A549 (cell line): ENCODE measurements around the gene EXT2. TPM values are rescaled to one million over a fixed set of nuclear protein-coding genes. Genes with fewer than 3 reads are reported as not detected.

Source experiments
- ATAC-seq, 2 experiments: fragments of 200-7000 bp in 1 of 2; fragments of >200 bp in 1 of 2; cut with Nextera tagmentation in 1 of 2; cut with Tn5 transposase in 1 of 2; 3 replicates each; pipeline versions ENCODE4 v1.8.0 to v1.9.1; 2018 to 2020; ENCODE audit warnings: mild to moderate bottlenecking in 1 of 2, moderate library complexity in 1 of 2
- CTCF ChIA-PET: fragments of 300-600 bp; sonication (Branson Sonifier 250); formaldehyde crosslinking; extraction: SDS; loops from one replicate; lab custom pipeline; 2021; ENCODE audit warnings: antibody characterized with exemption, inconsistent platforms; lab: Yijun Ruan, JAX
- POLR2A ChIA-PET: fragments of 350-600 bp; formaldehyde crosslinking; extraction: SDS; loops from one replicate; lab custom pipeline; 2021; ENCODE audit warnings: antibody characterized with exemption, inconsistent platforms; lab: Yijun Ruan, JAX
- DNase-seq, 2 experiments: peaks; one replicate each; pipeline versions ENCODE4 v3.0.0 to v3.0.0-alpha.2; 2011 to 2016; ENCODE audit warnings: low read depth in 1 of 2, low spot score in 1 of 2
- FAIRE-seq: peaks from 2 replicates; lab custom pipeline; 2011; peaks lifted over from hg19 to GRCh38; lab: Jason Lieb, UNC
- H3K27ac ChIP-seq, 2 experiments: fragments of >200 bp; sonication (Bioruptor Twin); formaldehyde crosslinking; 3 replicates each; pipeline ENCODE4 v1.5.1; 2016 to 2017
- H3K4me1 ChIP-seq: fragments of >200 bp; sonication (Bioruptor Twin); formaldehyde crosslinking; 3 replicates; pipeline ENCODE4 v1.6.1; 2016
- H3K4me2 ChIP-seq: fragments of >200 bp; sonication (Bioruptor Twin); formaldehyde crosslinking; 3 replicates; pipeline ENCODE4 v1.6.1; 2016
- H3K4me3 ChIP-seq: fragments of >200 bp; sonication (Bioruptor Twin); formaldehyde crosslinking; 3 replicates; pipeline ENCODE4 v1.5.1; 2016
- H3K9me3 ChIP-seq: fragments of >200 bp; sonication (Bioruptor Twin); formaldehyde crosslinking; 3 replicates; pipeline ENCODE4 v1.6.1; 2016
- BHLHE40 ChIP-seq: IDR thresholded peaks from 2 replicates; pipeline ENCODE4 v1.6.1; 2012; ENCODE audit warnings: low read depth, low read length, inconsistent platforms
- CBX2 ChIP-seq: fragments of 200-600 bp; sonication (generic); IDR thresholded peaks from 2 replicates; pipeline ENCODE4 v1.6.1; 2016; ENCODE audit warnings: low read depth, mild to moderate bottlenecking, borderline replicate concordance
- CBX8 ChIP-seq: fragments of 200-600 bp; sonication (generic); IDR thresholded peaks from 2 replicates; pipeline ENCODE4 v1.6.1; 2016
- CHD4 ChIP-seq: fragments of 200-600 bp; sonication (generic); IDR thresholded peaks from 2 replicates; pipeline ENCODE4 v1.6.1; 2016; ENCODE audit warnings: antibody characterized with exemption, mild to moderate bottlenecking, borderline replicate concordance
- EHMT2 ChIP-seq: fragments of 200-600 bp; sonication (generic); IDR thresholded peaks from 2 replicates; pipeline ENCODE4 v1.6.1; 2016; ENCODE audit warnings: antibody characterized with exemption, low read depth, mild to moderate bottlenecking, moderate library complexity
- ESRRA ChIP-seq: fragments of 150-350 bp; IDR thresholded peaks from 2 replicates; pipeline ENCODE4 v1.6.1; 2014; ENCODE audit warnings: mild to moderate bottlenecking, low read length, borderline replicate concordance
- FOXS1 ChIP-seq: fragments of 250-450 bp; sonication (Bioruptor Pico); IDR thresholded peaks from 2 replicates; pipeline ENCODE4 v1.5.0; 2020; ENCODE audit warnings: mild to moderate bottlenecking, moderate library complexity
- HDAC2 ChIP-seq: fragments of 200-600 bp; sonication (generic); IDR thresholded peaks from 2 replicates; pipeline ENCODE4 v1.6.1; 2016
- HOXB13 ChIP-seq: fragments of 250-450 bp; sonication (Bioruptor Pico); IDR thresholded peaks from 2 replicates; pipeline ENCODE4 v1.5.0; 2020; ENCODE audit warnings: low read depth, mild to moderate bottlenecking, moderate library complexity
- HOXB5 ChIP-seq: fragments of 250-450 bp; sonication (Bioruptor Pico); IDR thresholded peaks from 2 replicates; pipeline ENCODE4 v1.5.0; 2020; ENCODE audit warnings: mild to moderate bottlenecking, moderate library complexity
- JUNB ChIP-seq: fragments of >200 bp; sonication (Bioruptor Twin); formaldehyde crosslinking; IDR thresholded peaks from 2 replicates; pipeline ENCODE4 v1.6.1; 2016
- NR3C1 ChIP-seq: fragments of >200 bp; sonication (Bioruptor Twin); formaldehyde crosslinking; IDR thresholded peaks from 3 replicates; pipeline ENCODE4 v1.6.1; 2017
- POLR2AphosphoS2 ChIP-seq: conservative IDR thresholded peaks from 2 replicates; pipeline ENCODE4 v1.6.1; 2012; ENCODE audit warnings: low read length, improper control_type of control experiment, inconsistent platforms
- RARB ChIP-seq: fragments of 250-450 bp; sonication (Bioruptor Pico); IDR thresholded peaks from 2 replicates; pipeline ENCODE4 v1.8.0; 2021; ENCODE audit warnings: mild to moderate bottlenecking, moderate library complexity
- SMC3 ChIP-seq: fragments of >200 bp; sonication (Bioruptor Twin); formaldehyde crosslinking; IDR thresholded peaks from 3 replicates; pipeline ENCODE4 v1.6.1; 2018; ENCODE audit warnings: inconsistent platforms
- TP53 ChIP-seq: fragments of 250-450 bp; sonication (Bioruptor Pico); IDR thresholded peaks from 2 replicates; pipeline ENCODE4 v1.5.0; 2021; ENCODE audit warnings: mild to moderate bottlenecking, moderate library complexity
- WGBS: methylation state at CpG from one replicate; pipeline ENCODE4 v1.1.6; 2017; ENCODE audit errors: missing lambda C conversion rate; 5-methylcytosine and 5-hydroxymethylcytosine counted together
- polyA plus RNA-seq, 4 experiments: library from polyadenylated mRNA; depleted of rRNA in 3 of 4; stranded (reverse); fragments of >200 nt; fragmentation: RNase III in 1 of 4; extraction: RNeasy Plus Mini Kit Qiagen cat#74134 plus additional on column Dnase treatment in 1 of 4; gene quantifications; 2 replicates in 3 of 4; 3 replicates in 1 of 4; pipeline ENCODE4 v1.2.3, GENCODE V29; 2011 to 2017
- TF ChIP-seq, protein P1 (sequence below): fragments of 250-450 bp; sonication (Bioruptor Pico); IDR thresholded peaks from 2 replicates; pipeline ENCODE4 v1.5.0; 2020; ENCODE audit warnings: low read depth, mild to moderate bottlenecking, moderate library complexity
- TF ChIP-seq, protein P2 (sequence below): IDR thresholded peaks from 2 replicates; pipeline ENCODE4 v1.6.1; 2012
- TF ChIP-seq, protein P3 (sequence below): fragments of 450-650 bp; IDR thresholded peaks from 2 replicates; pipeline ENCODE4 v1.6.1; 2014; ENCODE audit warnings: antibody characterized with exemption
- TF ChIP-seq, protein P4 (sequence below): fragments of >200 bp; sonication (Bioruptor Twin); formaldehyde crosslinking; IDR thresholded peaks from 3 replicates; pipeline ENCODE4 v1.5.1; 2016
- TF ChIP-seq, protein P5 (sequence below): fragments of 200-600 bp; sonication (generic); IDR thresholded peaks from 2 replicates; pipeline ENCODE4 v1.6.1; 2016; ENCODE audit warnings: antibody characterized with exemption, mild to moderate bottlenecking, moderate library complexity
- TF ChIP-seq, protein P6 (sequence below): IDR thresholded peaks from 2 replicates; pipeline ENCODE4 v1.6.1; 2012
- TF ChIP-seq, protein P7 (sequence below): fragments of 250-450 bp; sonication (Bioruptor Pico); IDR thresholded peaks from 2 replicates; pipeline ENCODE4 v1.5.0; 2021; ENCODE audit warnings: mild to moderate bottlenecking, moderate library complexity, borderline replicate concordance

EXT2 gene
- polyA plus RNA-seq, 2 of the 4 experiments (the other 2 are of a cell fraction) = 56.5 to 77.3 TPM

DNA sequence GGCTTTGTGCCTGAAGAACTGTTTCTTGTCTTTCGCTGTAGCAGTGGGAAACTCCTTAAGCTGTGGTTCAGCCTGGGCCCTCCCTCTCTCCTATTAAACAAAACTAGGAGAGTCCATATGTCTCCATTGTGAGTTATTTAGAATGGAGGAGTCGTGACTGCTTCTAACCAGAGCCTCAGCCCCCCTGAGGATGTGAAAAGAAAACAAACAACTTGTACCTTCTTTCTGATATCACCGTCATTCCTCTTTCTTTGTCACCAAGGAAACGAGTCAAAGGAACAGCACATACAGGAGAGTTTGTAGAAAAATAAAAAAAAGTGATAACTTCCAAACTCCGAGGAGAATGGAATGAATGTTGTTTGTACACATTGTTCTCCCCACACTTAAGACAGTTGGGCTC, 11.6 kb upstream of the EXT2 start:
- WGBS = 87% methylated on average over 5 of the region's 5 CpGs
- Histone ChIP-seq H3K4me1 (no peaks in the 10 kb centered on the region), H3K9me3 (peaks cover 6% of the 10 kb centered on the region; the same call in 2 of the 3 replicates), H3K4me3 (no peak overlapping the region), H3K27ac (no peak overlapping the region), H3K4me2 (no peak overlapping the region)
- DNase-seq = no peak
- TF ChIP-seq, protein P1, sequence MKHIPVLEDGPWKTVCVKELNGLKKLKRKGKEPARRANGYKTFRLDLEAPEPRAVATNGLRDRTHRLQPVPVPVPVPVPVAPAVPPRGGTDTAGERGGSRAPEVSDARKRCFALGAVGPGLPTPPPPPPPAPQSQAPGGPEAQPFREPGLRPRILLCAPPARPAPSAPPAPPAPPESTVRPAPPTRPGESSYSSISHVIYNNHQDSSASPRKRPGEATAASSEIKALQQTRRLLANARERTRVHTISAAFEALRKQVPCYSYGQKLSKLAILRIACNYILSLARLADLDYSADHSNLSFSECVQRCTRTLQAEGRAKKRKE (CRISPR knock-in tag) = no peak
- no peak for TF ChIP-seq RARB
- TF ChIP-seq HOXB5 = no peak
- TF ChIP-seq, protein P2, sequence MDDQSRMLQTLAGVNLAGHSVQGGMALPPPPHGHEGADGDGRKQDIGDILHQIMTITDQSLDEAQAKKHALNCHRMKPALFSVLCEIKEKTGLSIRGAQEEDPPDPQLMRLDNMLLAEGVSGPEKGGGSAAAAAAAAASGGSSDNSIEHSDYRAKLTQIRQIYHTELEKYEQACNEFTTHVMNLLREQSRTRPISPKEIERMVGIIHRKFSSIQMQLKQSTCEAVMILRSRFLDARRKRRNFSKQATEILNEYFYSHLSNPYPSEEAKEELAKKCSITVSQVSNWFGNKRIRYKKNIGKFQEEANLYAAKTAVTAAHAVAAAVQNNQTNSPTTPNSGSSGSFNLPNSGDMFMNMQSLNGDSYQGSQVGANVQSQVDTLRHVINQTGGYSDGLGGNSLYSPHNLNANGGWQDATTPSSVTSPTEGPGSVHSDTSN = no peak
- no peak for TF ChIP-seq HDAC2
- ChIA-PET CTCF (interaction anchor here (0.8 to 6.3 kb wide), 4 partner anchors 10 to 194 kb away, joined by 3 to 47 read pairs (median 4); partner anchors contain the start of gene EXT2), POLR2A (interaction anchor here (1.4 kb wide), 1 partner anchor 18 kb away, joined by 5 read pairs; the partner anchor contains the start of gene ACCS)
- no peak for ATAC-seq
- FAIRE-seq = no peak

DNA sequence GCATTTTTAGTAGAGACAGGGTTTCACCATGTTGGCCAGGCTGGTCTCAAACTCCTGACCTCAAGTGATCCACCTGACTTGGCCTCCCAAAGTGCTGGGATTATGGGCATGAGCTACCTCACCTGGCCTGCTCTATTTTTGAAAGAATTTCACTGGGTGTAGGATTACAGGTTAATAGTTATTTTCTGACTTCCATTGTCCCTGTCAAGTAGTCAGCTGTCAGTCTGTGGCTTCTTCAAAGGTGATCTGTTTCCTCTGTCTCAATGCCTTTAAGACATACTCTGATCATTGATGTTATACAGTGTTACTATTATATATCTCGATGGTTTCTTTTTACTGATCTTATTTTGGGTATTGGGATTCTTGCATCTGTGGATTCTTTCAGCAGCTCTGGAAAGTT, 10.1 kb upstream of the EXT2 start:
- ATAC-seq = no peak

More for the DNA sequence above, 10.1 kb upstream of the EXT2 start:
- TF ChIP-seq TP53 (CRISPR knock-in tag) (no peak), FOXS1 (CRISPR knock-in tag) (no peak), BHLHE40 (no peak), CBX2 (no peak), EHMT2 (no peak), HOXB13 (CRISPR knock-in tag) (no peak), CHD4 (no peak), CBX8 (no peak), ESRRA (no peak), SMC3 (no peak), NR3C1 (no peak), JUNB (no peak), POLR2AphosphoS2 (no peak)
- TF ChIP-seq, protein P3, sequence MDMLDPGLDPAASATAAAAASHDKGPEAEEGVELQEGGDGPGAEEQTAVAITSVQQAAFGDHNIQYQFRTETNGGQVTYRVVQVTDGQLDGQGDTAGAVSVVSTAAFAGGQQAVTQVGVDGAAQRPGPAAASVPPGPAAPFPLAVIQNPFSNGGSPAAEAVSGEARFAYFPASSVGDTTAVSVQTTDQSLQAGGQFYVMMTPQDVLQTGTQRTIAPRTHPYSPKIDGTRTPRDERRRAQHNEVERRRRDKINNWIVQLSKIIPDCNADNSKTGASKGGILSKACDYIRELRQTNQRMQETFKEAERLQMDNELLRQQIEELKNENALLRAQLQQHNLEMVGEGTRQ = no peak
- TF ChIP-seq, protein P2 = no peak
- TF ChIP-seq, protein P4, sequence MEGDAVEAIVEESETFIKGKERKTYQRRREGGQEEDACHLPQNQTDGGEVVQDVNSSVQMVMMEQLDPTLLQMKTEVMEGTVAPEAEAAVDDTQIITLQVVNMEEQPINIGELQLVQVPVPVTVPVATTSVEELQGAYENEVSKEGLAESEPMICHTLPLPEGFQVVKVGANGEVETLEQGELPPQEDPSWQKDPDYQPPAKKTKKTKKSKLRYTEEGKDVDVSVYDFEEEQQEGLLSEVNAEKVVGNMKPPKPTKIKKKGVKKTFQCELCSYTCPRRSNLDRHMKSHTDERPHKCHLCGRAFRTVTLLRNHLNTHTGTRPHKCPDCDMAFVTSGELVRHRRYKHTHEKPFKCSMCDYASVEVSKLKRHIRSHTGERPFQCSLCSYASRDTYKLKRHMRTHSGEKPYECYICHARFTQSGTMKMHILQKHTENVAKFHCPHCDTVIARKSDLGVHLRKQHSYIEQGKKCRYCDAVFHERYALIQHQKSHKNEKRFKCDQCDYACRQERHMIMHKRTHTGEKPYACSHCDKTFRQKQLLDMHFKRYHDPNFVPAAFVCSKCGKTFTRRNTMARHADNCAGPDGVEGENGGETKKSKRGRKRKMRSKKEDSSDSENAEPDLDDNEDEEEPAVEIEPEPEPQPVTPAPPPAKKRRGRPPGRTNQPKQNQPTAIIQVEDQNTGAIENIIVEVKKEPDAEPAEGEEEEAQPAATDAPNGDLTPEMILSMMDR = no peak
- TF ChIP-seq, protein P5, sequence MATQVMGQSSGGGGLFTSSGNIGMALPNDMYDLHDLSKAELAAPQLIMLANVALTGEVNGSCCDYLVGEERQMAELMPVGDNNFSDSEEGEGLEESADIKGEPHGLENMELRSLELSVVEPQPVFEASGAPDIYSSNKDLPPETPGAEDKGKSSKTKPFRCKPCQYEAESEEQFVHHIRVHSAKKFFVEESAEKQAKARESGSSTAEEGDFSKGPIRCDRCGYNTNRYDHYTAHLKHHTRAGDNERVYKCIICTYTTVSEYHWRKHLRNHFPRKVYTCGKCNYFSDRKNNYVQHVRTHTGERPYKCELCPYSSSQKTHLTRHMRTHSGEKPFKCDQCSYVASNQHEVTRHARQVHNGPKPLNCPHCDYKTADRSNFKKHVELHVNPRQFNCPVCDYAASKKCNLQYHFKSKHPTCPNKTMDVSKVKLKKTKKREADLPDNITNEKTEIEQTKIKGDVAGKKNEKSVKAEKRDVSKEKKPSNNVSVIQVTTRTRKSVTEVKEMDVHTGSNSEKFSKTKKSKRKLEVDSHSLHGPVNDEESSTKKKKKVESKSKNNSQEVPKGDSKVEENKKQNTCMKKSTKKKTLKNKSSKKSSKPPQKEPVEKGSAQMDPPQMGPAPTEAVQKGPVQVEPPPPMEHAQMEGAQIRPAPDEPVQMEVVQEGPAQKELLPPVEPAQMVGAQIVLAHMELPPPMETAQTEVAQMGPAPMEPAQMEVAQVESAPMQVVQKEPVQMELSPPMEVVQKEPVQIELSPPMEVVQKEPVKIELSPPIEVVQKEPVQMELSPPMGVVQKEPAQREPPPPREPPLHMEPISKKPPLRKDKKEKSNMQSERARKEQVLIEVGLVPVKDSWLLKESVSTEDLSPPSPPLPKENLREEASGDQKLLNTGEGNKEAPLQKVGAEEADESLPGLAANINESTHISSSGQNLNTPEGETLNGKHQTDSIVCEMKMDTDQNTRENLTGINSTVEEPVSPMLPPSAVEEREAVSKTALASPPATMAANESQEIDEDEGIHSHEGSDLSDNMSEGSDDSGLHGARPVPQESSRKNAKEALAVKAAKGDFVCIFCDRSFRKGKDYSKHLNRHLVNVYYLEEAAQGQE = no peak
- TF ChIP-seq, protein P1 (CRISPR knock-in tag) = no peak
- TF ChIP-seq, protein P6, sequence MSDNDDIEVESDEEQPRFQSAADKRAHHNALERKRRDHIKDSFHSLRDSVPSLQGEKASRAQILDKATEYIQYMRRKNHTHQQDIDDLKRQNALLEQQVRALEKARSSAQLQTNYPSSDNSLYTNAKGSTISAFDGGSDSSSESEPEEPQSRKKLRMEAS = no peak
- TF ChIP-seq, protein P7, sequence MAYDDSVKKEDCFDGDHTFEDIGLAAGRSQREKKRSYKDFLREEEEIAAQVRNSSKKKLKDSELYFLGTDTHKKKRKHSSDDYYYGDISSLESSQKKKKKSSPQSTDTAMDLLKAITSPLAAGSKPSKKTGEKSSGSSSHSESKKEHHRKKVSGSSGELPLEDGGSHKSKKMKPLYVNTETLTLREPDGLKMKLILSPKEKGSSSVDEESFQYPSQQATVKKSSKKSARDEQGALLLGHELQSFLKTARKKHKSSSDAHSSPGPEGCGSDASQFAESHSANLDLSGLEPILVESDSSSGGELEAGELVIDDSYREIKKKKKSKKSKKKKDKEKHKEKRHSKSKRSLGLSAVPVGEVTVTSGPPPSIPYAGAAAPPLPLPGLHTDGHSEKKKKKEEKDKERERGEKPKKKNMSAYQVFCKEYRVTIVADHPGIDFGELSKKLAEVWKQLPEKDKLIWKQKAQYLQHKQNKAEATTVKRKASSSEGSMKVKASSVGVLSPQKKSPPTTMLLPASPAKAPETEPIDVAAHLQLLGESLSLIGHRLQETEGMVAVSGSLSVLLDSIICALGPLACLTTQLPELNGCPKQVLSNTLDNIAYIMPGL (CRISPR knock-in tag) = no peak
- FAIRE-seq (no peak), DNase-seq (no peak)
- Histone ChIP-seq H3K4me3 (no peak overlapping the region), H3K4me1 (no peaks in the 10 kb centered on the region), H3K4me2 (no peak overlapping the region), H3K27ac (no peak overlapping the region), H3K9me3 (peaks cover 6% of the 10 kb centered on the region; the same call in 2 of the 3 replicates)
- ChIA-PET POLR2A (interaction anchor here (1.4 kb wide), 1 partner anchor 19 kb away, joined by 5 read pairs; the partner anchor contains the start of gene ACCS), CTCF (interaction anchor here (1.1 to 6.3 kb wide), 8 partner anchors 9 to 454 kb away, joined by 3 to 47 read pairs (median 4); partner anchors contain the start of gene EXT2)
- WGBS = 97% methylated on average over 1 of the region's 1 CpG
